ENCODE results near the gene GUCD1. TPM values are rescaled to one million over a fixed set of nuclear protein-coding genes. Genes with fewer than 3 reads are reported as not detected.
A peak's percentile ranks its signal among the peaks of the same experiment; 100 is the strongest.
"Not testable (repeated sequence)": the region's sequence is repeated elsewhere in the genome, so short reads cannot be mapped to it uniquely, and the experiment has no call there.

The GUCD1 gene
- total RNA-seq (10 to 100 TPM; 67.2 to 69.2 TPM), polyA plus RNA-seq (10 to 100 TPM; 27.8 to 42.6 (median 32.3) TPM), total RNA-seq (54.1 to 157 (median 89.5) reads per million in 6 experiments)

GRCh38 chr22:24554313-24555164 is at the start of gene GUCD1:
TSS of gene GUCD1 (minus strand) at chr22:24555138. CDS start at chr22:24554991, 147 bp downstream.
- ATAC-seq = no peak
- Mint-ChIP-seq H3K9me3 (no peaks in the 10 kb centered on the region), H3K4me1 (peaks cover 40 to 86% (median 73%) of the 10 kb centered on the region in 4 donors), H3K27ac (peak within 1 kb of the TSS; percentile 91 to 99 (median 98)), H3K36me3 (peaks cover 0 to 24% (median 0%) of the 10 kb centered on the region in 3 donors), H3K27me3 (no peaks in the 10 kb centered on the region), H3K4me3 (peak within 1 kb of the TSS; percentile 94 to 99 (median 98))
- POLR2A ChIA-PET = interaction anchor here (0.7 to 4.4 kb wide), 7 partner anchors 11 to 783 kb away, joined by 3 to 20 read pairs (median 3); partner anchors contain the start of genes ADORA2A and MIF
- peak in 4 of 10 donors; percentile 1 to 9 (median 6) for DNase-seq

- DNase-seq (peak in 2 of 10 donors; percentile 13 to 19), ATAC-seq (peak; percentile 66 to 78)
- POLR2A ChIA-PET, H3K27me3 Mint-ChIP-seq, H3K9me3 Mint-ChIP-seq, H3K36me3 Mint-ChIP-seq: not testable (repeated sequence)
- Mint-ChIP-seq H3K4me3 (peak overlapping the region; percentile 37 to 82 (median 69)), H3K27ac (peak overlapping the region in 8 of 10 donors; percentile 5 to 83 (median 54)), H3K4me1 (peaks cover 10 to 34% (median 26%) of the 10 kb centered on the region in 4 donors)
Measured at GRCh38 chr22:24603770-24604629, 49.1 kb upstream of the GUCD1 start.

- DNase-seq, ATAC-seq, H3K27me3 Mint-ChIP-seq, H3K36me3 Mint-ChIP-seq, H3K9me3 Mint-ChIP-seq, POLR2A ChIA-PET: not testable (repeated sequence)
- Mint-ChIP-seq H3K4me3 (peak within 1 kb of the TSS; percentile 37 to 82 (median 69)), H3K27ac (peak within 1 kb of the TSS in 9 of 10 donors; percentile 5 to 89 (median 65)), H3K4me1 (peaks cover 10 to 34% (median 26%) of the 10 kb centered on the region in 4 donors)
Measured at GRCh38 chr22:24602847-24603769, 48.2 kb upstream of the GUCD1 start, which contains the start of gene GGT1. TSS of gene GGT1 (plus strand) at chr22:24603193. CDS start at chr22:24611082, 7,889 bp downstream.

- H3K27me3 Mint-ChIP-seq, H3K27ac Mint-ChIP-seq, POLR2A ChIA-PET, H3K36me3 Mint-ChIP-seq, H3K4me3 Mint-ChIP-seq, DNase-seq, H3K9me3 Mint-ChIP-seq, ATAC-seq: not testable (repeated sequence)
- peaks cover 10 to 29% (median 21%) of the 10 kb centered on the region in 4 donors for H3K4me1 Mint-ChIP-seq
Measured at GRCh38 chr22:24602105-24602749, 47.3 kb upstream of the GUCD1 start.

- H3K36me3 Mint-ChIP-seq = no peaks in the 10 kb centered on the region
- H3K4me1 Mint-ChIP-seq = peaks cover 10 to 29% (median 21%) of the 10 kb centered on the region in 4 donors
- ATAC-seq (no peak), DNase-seq (no peak)
- POLR2A ChIA-PET = no interaction called here
- H3K4me3 Mint-ChIP-seq = no peak overlapping the region
- no peaks in the 10 kb centered on the region for H3K27me3 Mint-ChIP-seq
- no peaks in the 10 kb centered on the region for H3K9me3 Mint-ChIP-seq
- no peak overlapping the region for H3K27ac Mint-ChIP-seq
Measured at GRCh38 chr22:24601217-24602104, 46.5 kb upstream of the GUCD1 start.

- H3K4me1 Mint-ChIP-seq = peaks cover 10 to 29% (median 21%) of the 10 kb centered on the region in 4 donors
- H3K27me3 Mint-ChIP-seq, H3K27ac Mint-ChIP-seq, POLR2A ChIA-PET, H3K36me3 Mint-ChIP-seq, DNase-seq, ATAC-seq, H3K9me3 Mint-ChIP-seq, H3K4me3 Mint-ChIP-seq: not testable (repeated sequence)
Measured at GRCh38 chr22:24599958-24600715, 45.2 kb upstream of the GUCD1 start.

- no peak overlapping the region for H3K4me3 Mint-ChIP-seq
- POLR2A ChIA-PET = no interaction called here
- DNase-seq = no peak
Measured at GRCh38 chr22:24599514-24599913, 44.6 kb upstream of the GUCD1 start.

GRCh38 chr22:24597076-24597475 is 42.1 kb upstream of the GUCD1 start:
- not testable (repeated sequence) for DNase-seq, ATAC-seq, H3K4me3 Mint-ChIP-seq, H3K9me3 Mint-ChIP-seq, H3K27me3 Mint-ChIP-seq, H3K36me3 Mint-ChIP-seq
- H3K27ac Mint-ChIP-seq = peak overlapping the region in 1 of 10 donors; percentile 44
- peaks cover 0 to 17% (median 10%) of the 10 kb centered on the region in 4 donors for H3K4me1 Mint-ChIP-seq
- POLR2A ChIA-PET = interaction anchor here (0.7 kb wide), 1 partner anchor 22 kb away, joined by 5 read pairs; no protein-coding TSS in a partner anchor

More at GRCh38 chr22:24599514-24599913, 44.6 kb upstream of the GUCD1 start:
- Mint-ChIP-seq H3K9me3 (no peaks in the 10 kb centered on the region), H3K4me1 (peaks cover 10 to 29% (median 21%) of the 10 kb centered on the region in 4 donors), H3K27ac (peak overlapping the region in 4 of 10 donors; percentile 4 to 61 (median 34)), H3K27me3 (no peaks in the 10 kb centered on the region), H3K36me3 (no peaks in the 10 kb centered on the region)
- ATAC-seq = no peak

GRCh38 chr22:24595863-24596262 is 40.9 kb upstream of the GUCD1 start:
- no peak for ATAC-seq
- Mint-ChIP-seq H3K4me3 (no peak overlapping the region), H3K9me3 (no peaks in the 10 kb centered on the region), H3K4me1 (peaks cover 0 to 12% (median 7%) of the 10 kb centered on the region in 4 donors), H3K27ac (no peak overlapping the region), H3K27me3 (peaks cover 0 to 15% (median 2%) of the 10 kb centered on the region in 5 donors), H3K36me3 (no peaks in the 10 kb centered on the region)
- POLR2A ChIA-PET = no interaction called here
- no peak for DNase-seq

GRCh38 chr22:24595228-24595627 is 40.3 kb upstream of the GUCD1 start:
- POLR2A ChIA-PET = no interaction called here
- ATAC-seq (no peak), DNase-seq (no peak)
- peaks cover 0 to 9% (median 6%) of the 10 kb centered on the region in 4 donors for H3K4me1 Mint-ChIP-seq
- no peaks in the 10 kb centered on the region for H3K36me3 Mint-ChIP-seq
- H3K4me3 Mint-ChIP-seq = no peak overlapping the region
- H3K27ac Mint-ChIP-seq = no peak overlapping the region
- H3K27me3 Mint-ChIP-seq = peaks cover 0 to 15% (median 2%) of the 10 kb centered on the region in 5 donors
- no peaks in the 10 kb centered on the region for H3K9me3 Mint-ChIP-seq
